Activated gamma-delta T cell treated with Interleukin-2 at 50 U/mL for 16 hours (primary cell): Measurements from ENCODE around the gene MELK.
"Not testable (repeated sequence)": the region's sequence is repeated elsewhere in the genome, so short reads cannot be mapped to it uniquely, and the experiment has no call there.

Experiments
- DNase-seq: peaks from one replicate; pipeline ENCODE4 v3.0.0-alpha.2; 2020

MELK gene

DNA sequence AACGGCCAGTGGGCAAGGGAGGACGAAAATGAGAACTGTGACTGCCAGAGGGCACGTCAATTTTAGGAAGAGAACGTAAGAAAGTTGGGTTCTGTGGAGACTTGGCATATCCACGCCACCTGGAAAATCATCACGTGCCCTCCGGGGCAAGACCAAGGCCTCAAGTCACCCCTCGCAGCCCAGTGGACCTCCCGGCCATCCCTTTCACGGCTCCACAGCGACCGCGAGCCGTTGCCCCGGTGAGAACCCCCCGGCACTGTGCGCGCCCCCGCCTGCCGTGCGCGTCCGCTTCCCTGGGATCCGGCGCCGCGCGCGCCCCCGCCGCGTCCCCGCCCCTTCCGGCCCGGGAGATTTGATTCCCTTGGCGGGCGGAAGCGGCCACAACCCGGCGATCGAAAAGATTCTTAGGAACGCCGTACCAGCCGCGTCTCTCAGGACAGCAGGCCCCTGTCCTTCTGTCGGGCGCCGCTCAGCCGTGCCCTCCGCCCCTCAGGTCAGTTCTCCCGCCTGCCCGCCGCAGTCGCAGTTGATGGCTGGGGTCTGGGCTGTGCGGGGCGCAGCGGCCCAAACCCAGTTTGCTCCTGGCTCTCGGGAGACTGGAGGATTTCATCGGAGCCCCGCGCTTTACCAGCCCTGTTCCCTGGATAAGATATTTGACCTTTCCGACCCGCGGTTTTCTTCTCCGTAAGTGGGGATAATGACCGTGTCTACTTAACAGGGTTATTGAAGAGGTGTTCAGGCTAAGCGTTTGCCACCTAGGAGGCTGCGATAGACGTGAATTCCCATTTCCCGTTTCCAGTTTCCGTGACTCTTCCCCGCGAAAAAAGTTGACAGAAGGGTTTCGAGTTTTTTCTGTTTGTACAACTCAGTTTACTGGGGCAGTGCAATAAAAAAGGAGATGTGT is at the start of gene MELK:
TSS of gene MELK (plus strand) at position 381 of the 904 bp plus-strand sequence. CDS start 8,787 bp downstream, outside the sequence.
- DNase-seq = peak; percentile 83

GRCh38 chr9:36530224-36530623 is 42.5 kb upstream of the MELK start:
- no peak for DNase-seq

DNA sequence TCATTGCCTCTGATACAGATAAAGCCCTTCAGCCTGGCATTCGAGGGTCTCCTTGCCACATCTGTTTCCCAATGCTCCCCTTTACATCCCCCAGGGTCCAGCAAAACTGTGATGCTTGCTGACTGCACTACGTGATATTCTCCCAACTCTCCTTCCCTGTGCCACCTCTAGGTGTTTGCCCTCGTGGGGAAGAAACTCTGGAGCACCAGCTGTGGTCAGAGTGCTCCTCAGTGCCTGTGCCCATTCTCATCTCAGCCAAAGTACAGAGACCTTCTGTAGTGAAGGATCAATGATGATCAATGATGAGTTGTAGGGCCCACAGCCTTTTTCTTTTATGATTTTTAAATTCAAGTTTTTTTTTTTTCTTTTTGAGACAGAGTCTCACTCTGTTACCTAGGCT is 40.3 kb upstream of the MELK start:
- DNase-seq = no peak

- not testable (repeated sequence) for DNase-seq
Observed at GRCh38 chr9:36533726-36534125, 39.0 kb upstream of the MELK start.

DNA sequence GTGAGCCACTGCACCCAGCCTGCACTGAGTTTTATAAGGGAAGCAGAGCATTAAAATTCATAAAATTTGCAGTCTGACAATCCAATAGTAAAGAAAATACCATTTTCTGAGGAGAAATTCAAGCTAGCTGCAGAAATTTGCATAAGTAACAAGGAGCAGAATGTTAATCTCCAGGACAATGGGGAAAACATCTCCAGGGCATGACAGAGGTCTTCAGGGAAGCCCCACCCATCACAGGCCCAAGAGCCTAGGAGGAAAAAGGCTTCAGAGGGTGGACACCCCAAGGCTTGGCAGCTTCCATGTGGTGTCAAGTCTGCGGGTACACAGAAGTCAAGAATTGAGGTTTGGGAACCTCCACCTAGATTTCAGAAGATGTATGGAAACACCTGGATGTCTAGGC is 37.6 kb upstream of the MELK start:
- no peak for DNase-seq

DNA sequence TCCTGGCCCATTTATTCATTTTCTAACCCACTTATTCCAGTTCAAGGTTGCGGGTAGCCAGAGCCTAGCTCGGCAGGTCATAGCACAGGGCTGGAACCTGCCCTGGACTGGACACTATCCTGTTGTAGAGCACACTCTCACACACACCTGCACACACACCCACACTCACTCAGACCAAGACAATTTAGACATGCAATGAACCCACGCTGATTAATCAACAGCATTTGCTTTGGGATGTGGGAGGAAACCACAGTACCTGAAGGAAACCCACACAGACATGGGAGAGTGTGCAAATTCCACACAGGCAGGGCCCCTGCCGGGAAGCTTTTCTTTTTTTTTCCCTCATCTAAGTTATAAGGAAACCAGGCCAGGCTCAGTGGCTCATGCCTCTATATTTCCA is 34.8 kb upstream of the MELK start:
- DNase-seq = no peak

GRCh38 chr9:36542355-36542754 is 30.3 kb upstream of the MELK start:
- DNase-seq = no peak

- DNase-seq = no peak
Observed at GRCh38 chr9:36543916-36544315, 28.8 kb upstream of the MELK start.

DNA sequence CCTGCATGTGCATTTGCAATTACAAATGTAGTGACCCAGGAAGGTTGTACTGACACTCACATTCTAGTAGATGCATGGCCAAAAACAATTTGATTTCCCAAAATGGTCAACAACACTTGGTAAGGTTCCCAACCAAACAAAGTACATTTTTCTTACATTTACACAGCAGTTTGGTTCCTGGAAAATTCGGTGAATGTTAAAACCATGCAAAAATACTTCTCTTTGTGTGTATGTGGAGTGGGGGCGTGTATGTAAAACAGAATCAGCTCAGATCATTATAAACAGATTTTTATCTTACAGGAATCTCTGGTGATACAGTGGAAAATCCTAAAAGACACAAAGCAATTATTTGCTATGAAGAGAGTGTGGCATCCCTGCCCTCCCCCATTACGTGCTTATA is 25.1 kb upstream of the MELK start:
- DNase-seq = no peak

- DNase-seq = no peak
Observed at GRCh38 chr9:36548454-36548853, 24.2 kb upstream of the MELK start.

- DNase-seq = no peak
Observed at GRCh38 chr9:36550135-36550534, 22.6 kb upstream of the MELK start.

DNA sequence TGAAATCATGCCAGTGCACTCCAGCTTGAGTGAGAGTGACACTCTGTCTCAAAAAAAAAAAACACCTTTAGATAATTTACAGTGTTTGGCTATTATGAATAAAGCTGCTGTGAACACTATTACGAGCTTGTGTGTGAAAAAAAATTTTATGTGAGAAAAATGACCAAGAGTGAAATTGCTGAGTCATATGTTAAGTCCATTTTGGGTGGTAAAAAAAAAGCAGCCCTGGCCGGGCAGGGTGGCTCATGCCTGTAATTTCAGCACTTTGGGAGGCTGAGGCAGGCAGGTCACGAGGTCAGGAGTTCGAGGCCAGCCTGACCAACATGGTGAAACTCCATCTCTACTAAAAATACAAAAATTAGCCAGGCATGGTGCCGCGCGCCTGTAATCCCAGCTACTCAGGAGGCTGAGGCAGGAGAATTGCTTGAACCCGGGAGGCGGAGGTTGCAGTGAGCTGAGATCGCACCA is 22.0 kb upstream of the MELK start:
- DNase-seq = not testable (repeated sequence)

DNA sequence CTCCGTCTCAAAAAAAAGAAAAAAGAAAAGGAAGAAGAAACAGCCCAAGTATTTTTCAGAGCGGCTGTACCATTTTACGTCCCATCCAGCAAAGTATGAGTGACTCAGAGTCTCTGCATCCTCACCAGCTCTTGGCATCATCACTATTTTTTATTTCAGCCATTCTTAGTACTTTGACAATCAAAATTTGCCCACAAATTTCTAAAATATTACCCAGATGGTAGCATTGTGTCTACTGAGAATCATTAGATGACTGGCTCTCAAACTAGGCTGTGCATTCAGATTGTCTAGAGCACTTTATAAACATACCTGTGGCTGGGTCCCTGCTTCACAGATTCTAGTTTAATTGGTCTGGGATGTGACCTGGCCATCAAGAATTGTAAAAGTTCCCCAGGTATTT is 21.6 kb upstream of the MELK start:
- DNase-seq = no peak

- DNase-seq = no peak
Observed at GRCh38 chr9:36551910-36552309, 20.8 kb upstream of the MELK start.

DNA sequence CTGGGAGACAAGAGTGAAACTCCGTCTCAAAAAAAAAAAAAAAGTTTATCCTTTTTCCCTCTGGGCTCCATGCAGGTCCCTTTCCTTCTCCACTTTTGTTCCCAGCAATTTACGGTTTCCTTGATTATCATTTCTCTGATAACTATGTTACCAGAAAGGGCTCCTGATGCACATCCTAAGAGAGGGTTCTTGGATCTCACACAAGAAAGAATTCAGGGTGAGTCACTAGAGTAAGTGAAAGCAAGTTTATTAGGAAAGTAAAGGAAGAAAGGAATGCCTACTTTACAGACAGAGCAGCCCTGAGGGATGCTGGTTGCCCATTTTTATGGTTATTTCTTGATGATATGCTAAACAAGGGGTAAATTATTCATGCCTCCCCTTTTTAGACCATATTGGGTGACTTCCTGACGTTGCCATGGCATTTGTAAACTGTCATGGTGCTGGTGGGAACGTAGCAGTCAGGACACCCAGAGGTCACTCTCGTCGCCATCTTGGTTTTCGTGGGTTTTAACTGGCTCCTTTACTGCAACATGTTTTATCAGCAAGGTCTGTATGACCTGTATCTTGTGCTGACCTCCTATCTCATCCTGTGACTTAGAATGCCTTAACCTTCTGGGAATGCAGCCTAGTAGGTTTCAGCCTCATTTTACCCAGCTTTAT is 13.5 kb upstream of the MELK start:
- no peak for DNase-seq

DNA sequence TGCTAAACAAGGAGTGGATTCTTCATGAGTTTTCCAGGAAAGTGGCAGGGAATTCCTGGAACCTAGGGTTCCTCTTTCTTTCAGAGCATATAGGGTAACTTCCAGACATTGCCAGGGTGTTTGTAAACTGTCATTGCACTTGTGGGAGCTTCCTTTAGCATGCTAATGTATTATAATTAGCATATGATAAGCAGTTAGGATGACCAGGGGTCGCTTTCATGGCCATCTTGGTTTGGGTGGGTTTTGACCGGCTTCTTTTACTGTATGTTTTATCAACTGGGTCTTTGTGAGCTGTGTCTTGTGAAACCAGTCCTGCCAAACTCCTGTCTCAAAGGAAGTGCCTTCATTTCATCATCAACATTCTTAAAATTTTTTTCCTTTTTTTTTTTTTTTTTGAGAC is 11.9 kb upstream of the MELK start:
- no peak for DNase-seq

- DNase-seq = not testable (repeated sequence)
Observed at GRCh38 chr9:36562801-36563200, 9.9 kb upstream of the MELK start.

GRCh38 chr9:36566813-36567221 is 5.9 kb upstream of the MELK start:
- no peak for DNase-seq

- not testable (repeated sequence) for DNase-seq
Observed at GRCh38 chr9:36568681-36569080, 4.0 kb upstream of the MELK start.

DNA sequence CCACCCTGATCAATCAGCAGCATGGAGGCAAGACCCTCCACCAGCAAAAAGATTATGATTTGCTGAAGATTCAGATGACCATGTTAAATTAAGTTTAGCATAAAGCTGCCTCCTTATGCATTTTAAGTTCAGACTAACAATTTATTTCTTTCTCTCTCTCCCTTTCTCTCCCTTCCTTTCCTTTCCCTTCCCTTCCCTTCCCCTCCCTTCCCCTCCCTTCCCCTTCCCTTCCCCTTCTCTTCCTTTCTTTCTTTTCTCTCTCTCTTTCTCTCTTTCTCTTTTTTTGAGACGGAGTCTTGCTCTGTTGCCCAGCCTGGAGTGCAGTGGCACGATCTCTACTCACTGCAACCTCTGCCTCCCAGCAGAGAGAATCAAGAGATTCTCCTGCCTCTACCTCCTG is 1.4 kb upstream of the MELK start:
- DNase-seq = no peak

DNA sequence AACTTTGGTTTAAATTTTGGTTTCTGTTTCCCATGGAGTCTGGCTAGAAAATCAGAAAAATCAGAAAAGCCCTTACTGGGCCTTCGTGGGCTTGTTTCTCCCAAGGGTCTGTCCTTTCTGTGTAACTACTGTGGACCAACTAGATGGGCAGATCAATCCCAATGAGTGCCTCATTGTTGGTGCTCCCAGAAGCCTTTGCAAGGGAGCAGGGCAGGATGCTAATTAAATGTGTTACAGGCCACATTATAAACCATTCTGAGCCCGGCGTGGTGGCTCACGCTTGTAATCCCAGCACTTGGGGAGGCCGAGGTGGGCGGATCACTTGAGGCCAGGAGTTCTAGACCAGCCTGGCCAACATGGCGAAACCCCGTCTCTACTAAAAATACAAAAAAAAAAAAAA is 1.4 kb downstream of the MELK start:
- DNase-seq = not testable (repeated sequence)

DNA sequence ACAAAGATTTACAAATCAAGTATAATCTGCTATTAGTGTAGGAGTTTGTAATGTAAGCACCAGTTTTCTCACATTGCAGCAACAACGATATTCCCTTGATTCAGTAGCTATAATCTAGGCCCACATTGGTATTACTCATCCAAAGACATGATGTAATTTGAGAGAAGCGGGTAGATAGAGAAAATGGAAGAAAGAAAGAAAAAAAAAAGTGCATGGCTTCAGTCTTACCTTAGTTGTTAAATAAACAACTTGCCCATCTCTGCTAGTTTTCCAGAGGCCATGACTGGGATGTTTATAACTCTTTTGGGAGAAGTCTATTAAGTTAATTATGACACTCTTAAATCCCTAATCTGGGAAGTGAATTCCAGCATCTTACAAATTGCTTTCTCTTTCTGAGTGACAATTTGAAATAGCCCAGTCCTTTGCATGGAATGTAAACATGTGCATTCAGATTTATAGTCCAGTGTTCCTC is 2.8 kb downstream of the MELK start:
- DNase-seq = no peak

DNA sequence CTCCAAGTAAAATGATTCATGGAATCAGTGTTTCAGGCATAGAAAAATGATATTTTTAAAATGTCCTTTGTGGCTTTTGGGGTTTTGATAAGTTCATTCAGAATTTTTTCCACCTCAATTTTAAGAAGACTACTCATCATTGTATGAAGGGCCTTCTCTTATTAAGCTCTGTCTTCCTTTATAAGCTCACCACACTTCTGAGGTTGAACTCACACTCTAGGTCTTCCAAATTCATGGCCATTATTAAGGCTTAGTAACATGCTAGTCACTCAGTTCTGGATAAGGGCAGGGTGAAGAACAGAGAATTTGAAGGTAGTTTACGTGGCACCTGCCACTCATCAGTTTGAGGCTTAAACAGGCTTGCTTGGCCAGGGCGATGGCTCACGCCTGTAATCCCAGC is 4.2 kb downstream of the MELK start:
- no peak for DNase-seq
